ENCODE data around the gene ZBTB9.

ZBTB9 gene

GRCh38 chr6:33454009-33454946 is at the start of gene ZBTB9:
Gene ZBTB9, plus strand, starts transcription at chr6:33454576. Its CDS starts 525 bp downstream, at chr6:33455101.
- peak; percentile 72 to 96 (median 94) for DNase-seq

GRCh38 chr6:33404884-33405283 is 49.5 kb upstream of the ZBTB9 start:
- DNase-seq, result no peak

- DNase-seq, result no peak
Observed at GRCh38 chr6:33405386-33405940, 48.9 kb upstream of the ZBTB9 start.

GRCh38 chr6:33406126-33406525 is 48.2 kb upstream of the ZBTB9 start:
- DNase-seq, result no peak

- DNase-seq, result no peak
Observed at GRCh38 chr6:33407132-33407718, 47.2 kb upstream of the ZBTB9 start.

GRCh38 chr6:33410050-33410710 is 44.2 kb upstream of the ZBTB9 start:
- DNase-seq, result peak; percentile 67 to 98 (median 94)

- peak in 5 of 14 donors; percentile 41 to 87 (median 51) for DNase-seq
Observed at GRCh38 chr6:33410711-33411631, 43.4 kb upstream of the ZBTB9 start, which contains the start of gene PHF1. Gene PHF1, plus strand, starts transcription at chr6:33411014. Its CDS starts 1,250 bp downstream, at chr6:33412264.

GRCh38 chr6:33411632-33412005 is 42.8 kb upstream of the ZBTB9 start:
- no peak for DNase-seq

GRCh38 chr6:33412140-33413009 is 42.0 kb upstream of the ZBTB9 start:
- DNase-seq, result no peak

- no peak for DNase-seq
Observed at GRCh38 chr6:33413241-33414120, 40.9 kb upstream of the ZBTB9 start.

- no peak for DNase-seq
Observed at GRCh38 chr6:33414592-33415271, 39.6 kb upstream of the ZBTB9 start.

GRCh38 chr6:33415831-33416230 is 38.5 kb upstream of the ZBTB9 start:
- DNase-seq, result no peak

GRCh38 chr6:33416386-33417127 is 37.8 kb upstream of the ZBTB9 start:
- no peak for DNase-seq

- DNase-seq, result no peak
Observed at GRCh38 chr6:33417128-33417902, 37.1 kb upstream of the ZBTB9 start.

- DNase-seq, result peak; percentile 94 to 100 (median 99)
Observed at GRCh38 chr6:33417903-33418689, 36.3 kb upstream of the ZBTB9 start, which contains the start of gene CUTA. Gene CUTA, minus strand, starts transcription at chr6:33418107. Its CDS starts 107 bp downstream, at chr6:33418000.

GRCh38 chr6:33418690-33419291 is 35.6 kb upstream of the ZBTB9 start:
- peak in 1 of 14 donors; percentile 60 for DNase-seq

Data from C1 segment of cervical spinal cord (tissue), 14 donors.